ENCODE measurements around the gene PCGF5.
"Not testable (repeated sequence)": the region's sequence is repeated elsewhere in the genome, so short reads cannot be mapped to it uniquely, and the experiment has no call there.

The PCGF5 gene

DNA sequence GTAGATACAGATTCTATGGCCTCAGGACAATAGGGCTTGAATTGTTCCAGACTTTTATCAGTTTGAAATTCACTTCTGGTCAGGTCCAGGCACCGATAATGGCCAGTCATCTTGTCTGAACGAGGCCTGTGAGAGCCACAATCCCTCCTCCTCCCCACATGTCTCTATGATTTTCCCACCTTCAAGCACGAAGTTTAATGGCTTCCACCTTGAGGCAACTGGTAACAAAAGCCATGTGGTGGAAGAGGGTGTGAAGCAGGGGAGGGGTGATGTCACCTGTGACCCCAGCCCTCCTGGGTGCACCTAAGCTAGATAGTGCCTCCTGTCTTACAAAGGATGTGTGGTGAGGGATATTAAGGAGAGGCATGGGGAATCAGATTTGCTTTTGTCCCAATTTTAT, 89.2 kb downstream of the PCGF5 start:
- intact Hi-C loops (cut with DNase I), result no loop called here
- DNase-seq, result no peak

DNA sequence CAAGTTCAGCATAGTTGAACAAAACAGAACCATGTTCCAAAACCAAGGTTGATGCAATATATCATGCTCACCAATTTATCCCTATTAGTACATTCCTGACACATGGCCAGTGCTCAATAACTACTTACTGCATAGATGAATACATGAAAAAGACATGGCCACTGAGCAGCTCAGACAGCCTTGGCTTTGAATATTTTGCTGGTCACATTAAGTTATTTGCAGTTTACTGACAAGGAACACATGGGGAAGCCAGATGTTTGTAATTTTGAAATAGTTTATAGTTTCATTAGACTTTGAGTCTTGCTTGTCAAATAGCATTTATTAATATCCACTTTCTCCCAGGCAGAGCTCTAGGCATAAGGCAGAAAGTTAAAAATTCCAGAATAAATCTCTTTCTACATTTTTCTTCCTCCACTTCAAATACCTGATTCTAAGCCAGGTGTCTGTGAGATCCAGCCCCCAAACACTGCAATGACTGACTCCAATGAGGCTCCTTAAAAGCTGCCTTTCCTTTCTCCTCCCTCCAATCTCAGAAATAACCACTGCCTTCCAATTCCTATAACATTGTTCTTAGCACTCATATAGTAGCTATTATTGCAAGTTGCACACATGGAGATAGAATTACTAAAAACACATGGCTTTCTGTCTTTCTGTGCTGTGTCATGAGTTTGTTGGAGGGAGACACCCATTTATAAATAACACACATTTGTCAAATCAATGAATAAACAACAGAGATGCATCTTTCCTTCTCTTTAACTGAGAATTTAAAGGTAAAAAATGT, 91.3 kb downstream of the PCGF5 start:
- intact Hi-C loops (cut with DNase I), result no loop called here
- no peak for DNase-seq

GRCh38 chr10:91312382-91312733, 91.9 kb downstream of the PCGF5 start:
- intact Hi-C loops (cut with DNase I), result no loop called here
- DNase-seq, result no peak

DNA sequence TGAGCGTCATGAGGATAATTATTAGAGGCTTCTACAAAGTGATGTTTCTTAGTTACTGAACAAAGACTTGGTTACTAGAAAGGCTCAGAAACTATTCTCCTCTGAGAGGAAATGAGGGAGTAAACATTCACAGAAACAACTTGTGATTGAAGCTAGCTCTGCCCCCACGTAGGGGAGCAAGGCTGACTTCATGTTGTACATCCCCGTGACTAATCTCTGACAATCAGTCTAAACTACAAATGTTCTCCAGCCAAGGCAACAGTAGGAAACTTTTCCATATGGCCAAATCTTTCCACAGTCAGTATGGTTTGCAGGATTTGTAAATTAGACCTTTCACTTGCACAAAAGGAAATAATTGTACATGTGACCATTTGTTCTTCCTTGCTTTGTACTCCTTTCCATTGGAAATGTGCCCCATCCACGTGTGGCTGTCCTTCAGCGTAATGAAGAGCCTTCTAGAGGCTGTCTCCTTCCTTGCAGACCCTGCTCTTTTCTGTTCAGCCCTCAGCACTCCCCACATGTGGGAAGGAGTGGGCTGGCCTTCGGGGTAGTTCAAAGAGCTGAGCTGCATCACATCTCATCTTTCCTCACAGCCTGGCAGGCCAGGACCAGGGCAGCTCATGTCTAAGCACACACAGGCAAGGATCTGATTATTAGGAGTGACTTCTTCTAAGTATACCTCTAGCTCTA, 93.5 kb downstream of the PCGF5 start:
- intact Hi-C loops (cut with DNase I), result no loop called here
- DNase-seq, result no peak

DNA sequence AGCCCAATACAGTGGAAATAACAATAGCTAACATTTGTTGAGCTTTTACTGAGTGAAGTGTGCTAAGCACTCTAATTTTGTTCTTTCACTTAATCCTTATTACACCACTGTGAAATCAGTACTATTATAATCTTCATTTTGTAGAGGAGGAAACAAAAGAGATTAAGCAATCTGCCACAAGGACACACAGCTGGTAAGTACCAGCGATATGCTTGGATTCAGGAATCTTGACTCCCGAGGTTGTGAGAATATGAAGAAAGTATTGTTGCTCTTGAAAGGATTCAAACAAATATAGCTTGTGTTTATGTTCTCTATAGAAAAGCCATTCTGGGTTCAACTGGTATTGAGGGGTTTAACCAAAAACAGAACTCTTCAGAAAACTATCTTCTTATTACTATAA, 96.0 kb downstream of the PCGF5 start:
- DNase-seq, result no peak
- intact Hi-C loops (cut with DNase I), result no loop called here

GRCh38 chr10:91317541-91317940, 97.1 kb downstream of the PCGF5 start:
- no peak for DNase-seq
- intact Hi-C loops (cut with DNase I), result no loop called here

DNA sequence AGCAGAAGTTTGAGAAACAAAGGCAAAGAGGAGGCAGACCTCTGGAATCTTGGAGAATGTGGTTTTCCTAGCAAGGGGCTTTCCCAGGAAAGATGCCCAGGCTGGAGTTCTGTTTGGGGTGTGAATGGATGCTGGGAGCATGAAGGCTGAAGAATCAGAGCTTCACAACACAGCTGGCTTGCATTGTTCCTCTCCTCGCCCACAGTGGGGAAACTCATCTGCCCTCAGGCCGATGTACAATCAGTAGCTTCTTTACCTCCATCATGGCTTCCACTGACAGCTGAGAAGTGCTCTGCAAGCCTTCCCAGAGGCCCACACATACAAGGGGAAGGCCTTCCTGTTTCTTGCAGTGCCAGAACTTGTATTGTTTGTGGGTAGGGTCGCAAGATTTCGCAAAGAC, 98.9 kb downstream of the PCGF5 start:
- intact Hi-C loops (cut with DNase I), result no loop called here
- no peak for DNase-seq

GRCh38 chr10:91323293-91323905, 102.9 kb downstream of the PCGF5 start:
- intact Hi-C loops (cut with DNase I); DNase-seq: not testable (repeated sequence)

DNA sequence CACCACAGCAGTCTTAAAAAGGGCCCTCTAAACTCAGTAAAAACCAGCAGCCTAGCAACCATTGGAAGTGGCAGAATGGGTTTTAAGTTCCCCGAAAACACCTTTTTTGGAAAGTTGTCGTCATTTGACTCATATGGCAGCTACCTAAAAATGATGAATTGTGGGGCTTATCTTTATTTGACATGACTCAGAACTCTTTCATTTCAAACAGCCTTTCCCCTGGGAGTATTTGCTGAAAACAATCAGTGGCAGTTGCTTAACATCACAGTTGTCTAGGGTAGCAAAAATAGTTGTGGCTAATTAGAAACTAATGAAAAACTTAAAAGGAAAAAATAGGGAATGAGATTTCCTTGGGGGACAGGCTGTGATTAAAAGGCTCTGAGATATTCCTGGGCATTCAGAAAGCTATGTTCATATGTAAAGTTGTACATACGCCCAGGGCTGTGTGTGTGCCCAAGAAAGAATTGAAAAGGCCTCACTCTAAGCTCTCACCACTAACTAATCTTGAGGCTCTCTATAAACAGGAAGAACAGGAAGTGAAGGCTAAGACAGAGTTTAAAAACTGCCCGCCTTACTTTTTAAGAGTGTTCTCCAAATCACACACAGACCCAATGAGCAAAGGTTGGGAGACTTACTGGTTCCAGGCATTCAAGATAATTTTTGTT, 108.0 kb downstream of the PCGF5 start:
- no peak for DNase-seq
- intact Hi-C loops (cut with DNase I), result no loop called here

All from head of caudate nucleus (tissue), 42 donors.